ENCODE results near the gene CRNKL1. TPM values are rescaled to one million over a fixed set of nuclear protein-coding genes. Genes with fewer than 3 reads are reported as not detected.

CRNKL1 gene
- total and polyA plus RNA-seq, 2 of the 4 experiments (the other 2 are of a cell fraction), result 7.4 to 20.1 TPM

DNA sequence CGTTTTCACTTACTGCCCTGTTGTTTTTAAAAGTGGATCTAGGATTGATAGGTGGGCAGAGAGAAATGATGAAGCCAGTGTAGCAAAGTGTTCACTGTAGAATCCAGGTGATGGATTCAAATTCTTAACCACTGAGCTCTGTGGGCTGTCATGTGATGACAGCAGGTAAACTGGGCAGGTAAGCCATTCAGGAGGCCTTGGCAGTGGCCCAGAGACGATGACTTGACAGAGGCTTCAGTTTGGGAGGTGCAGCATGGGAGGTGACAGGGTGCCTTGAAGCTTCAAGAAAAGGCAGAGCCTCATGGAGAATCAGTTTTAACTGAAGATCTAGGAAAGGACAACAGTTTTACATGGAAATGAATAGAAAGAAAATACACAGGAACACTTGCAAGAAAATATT lies 33.1 kb downstream of the CRNKL1 start:
- Histone ChIP-seq H3K9me1 (ENCODE audit: insufficient read depth, low read length) (peaks cover 19% of the 10 kb centered on the region), H3K27me3 (ENCODE audit: control insufficient read depth, insufficient read depth, low read length) (no peaks in the 10 kb centered on the region), H3K4me2 (ENCODE audit: low read depth, low read length) (no peak overlapping the region), H2AK5ac (ENCODE audit: low read depth, low read length) (no peak overlapping the region), H3K9me3 (ENCODE audit: control insufficient read depth, insufficient read depth, low read length) (no peaks in the 10 kb centered on the region), H4K20me1 (ENCODE audit: insufficient read depth, low read length) (peaks cover 18% of the 10 kb centered on the region), H3K14ac (replicated peaks; ENCODE audit: low read depth, low read length) (no peak overlapping the region), H3K18ac (ENCODE audit: low read depth, low read length) (no peak overlapping the region), H3K56ac (ENCODE audit: extremely low read depth, insufficient read depth, low read length) (no peak overlapping the region), H3K23ac (ENCODE audit: low read depth, low read length) (no peak overlapping the region; the same call in 1 of the 2 replicates), H2BK120ac (ENCODE audit: low read depth, low read length) (no peak overlapping the region), H3K79me1 (ENCODE audit: low read depth in 1 of 2, low read length in 2 of 2) (peaks cover 24 to 54% of the 10 kb centered on the region in 2 experiments), H2BK15ac (ENCODE audit: low read depth, low read length) (no peak overlapping the region), H4K5ac (ENCODE audit: low read depth, low read length) (no peak overlapping the region), H3K4me3 (ENCODE audit: insufficient read depth, low read depth, low read length) (no peak overlapping the region), H3K27ac (ENCODE audit: insufficient read depth, low read length) (no peak overlapping the region), H2AK9ac (replicated peaks; ENCODE audit: low read depth, low read length, poor library complexity) (no peak overlapping the region), H4K91ac (ENCODE audit: insufficient read depth, low read depth, low read length) (no peak overlapping the region), H4K8ac (ENCODE audit: low read depth in 2 of 2, low read length in 2 of 2) (no peak overlapping the region), H3K36me3 (ENCODE audit: control insufficient read depth, insufficient read depth, low read length) (peaks cover 6% of the 10 kb centered on the region; the same call in 1 of the 2 replicates), H2BK5ac (ENCODE audit: low read depth, low read length, poor library complexity, severe bottlenecking) (no peak overlapping the region), H3K4me1 (ENCODE audit: control insufficient read depth, insufficient read depth, low read length) (peaks cover 17% of the 10 kb centered on the region), H3K4ac (ENCODE audit: low read depth, low read length) (no peak overlapping the region), H2AFZ (replicated peaks; ENCODE audit: low read length, poor library complexity) (no peak overlapping the region), H3K9ac (ENCODE audit: low read depth, low read length) (no peak overlapping the region), H2BK20ac (ENCODE audit: low read depth, low read length) (no peak overlapping the region)
- ChIA-PET POLR2A (ENCODE audit: unreplicated experiment) (no interaction called here), CTCF (no interaction called here)
- no TSS peak for BruUV-seq (replicated peaks)
- WGBS, 2 experiments (ENCODE audit: extremely low coverage in 2 of 2, insufficient read length in 1 of 2), result 100% methylated on average over 1 of the region's 2 CpGs; no CpG with 5 or more reads in 1 of the 2 experiments
- TF ChIP-seq RAD21 (IDR thresholded peaks at IDR 0.05; ENCODE audit: low read length), result no peak
- TF ChIP-seq CHD1 (IDR thresholded peaks at IDR 0.05; ENCODE audit: low read depth, low read length), result no peak
- TF ChIP-seq, protein P1, sequence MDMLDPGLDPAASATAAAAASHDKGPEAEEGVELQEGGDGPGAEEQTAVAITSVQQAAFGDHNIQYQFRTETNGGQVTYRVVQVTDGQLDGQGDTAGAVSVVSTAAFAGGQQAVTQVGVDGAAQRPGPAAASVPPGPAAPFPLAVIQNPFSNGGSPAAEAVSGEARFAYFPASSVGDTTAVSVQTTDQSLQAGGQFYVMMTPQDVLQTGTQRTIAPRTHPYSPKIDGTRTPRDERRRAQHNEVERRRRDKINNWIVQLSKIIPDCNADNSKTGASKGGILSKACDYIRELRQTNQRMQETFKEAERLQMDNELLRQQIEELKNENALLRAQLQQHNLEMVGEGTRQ (IDR thresholded peaks at IDR 0.05; ENCODE audit: low read depth, low read length), result no peak
- TF ChIP-seq RCOR1 (IDR thresholded peaks at IDR 0.05; ENCODE audit: insufficient replicate concordance, low read length), result no peak
- no peak for TF ChIP-seq MAZ (IDR thresholded peaks at IDR 0.05; ENCODE audit: borderline replicate concordance, low read depth, low read length)
- no peak for ATAC-seq (ENCODE audit: low read depth)
- dilution Hi-C loops (cut with HindIII; ENCODE audit: low sequenced_read_pairs, unreplicated experiment), result no loop called here
- intact Hi-C loops (cut with micrococcal nuclease), result no loop called here
- in situ Hi-C loops (cut with MboI; ENCODE audit: low sequenced_read_pairs), result no loop called here
- DNase-seq, result no peak
